Neural progenitor cell (in vitro differentiated cells): ENCODE measurements around the gene ZNF835.

Experiments
- CTCF ChIP-seq: fragments of 200-600 bp; sonication (generic); IDR thresholded peaks from 2 replicates; pipeline ENCODE4 v1.5.1; 2017; ENCODE audit warnings: antibody characterized with exemption, mild to moderate bottlenecking
- EZH2 ChIP-seq: fragments of 200-600 bp; sonication (generic); IDR thresholded peaks from 2 replicates; pipeline ENCODE4 v1.6.1; 2017; ENCODE audit warnings: antibody characterized with exemption, mild to moderate bottlenecking, moderate library complexity
- EZH2phosphoT487 ChIP-seq: fragments of 200-600 bp; sonication (generic); IDR thresholded peaks from 2 replicates; pipeline ENCODE4 v1.6.1; 2017; ENCODE audit warnings: antibody characterized with exemption

DNA sequence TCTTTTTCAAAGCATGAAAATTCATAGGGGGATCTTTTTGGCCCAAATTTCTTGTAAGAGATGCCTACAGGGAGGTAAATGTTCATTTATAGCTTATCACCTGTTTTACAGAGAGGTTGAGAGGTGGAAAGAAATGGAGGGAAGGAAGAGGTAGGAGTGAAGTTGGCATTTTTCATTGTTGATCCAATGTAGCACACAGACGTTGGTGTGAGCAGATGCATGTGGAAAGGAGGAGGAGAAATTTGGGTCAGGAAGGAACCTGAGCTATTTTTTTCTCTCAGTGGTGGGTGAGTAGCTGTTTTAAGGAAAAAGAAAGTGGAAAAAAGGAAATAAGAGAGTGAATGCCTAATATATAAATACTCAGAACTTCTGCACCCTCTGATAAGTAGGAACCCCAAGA lies 38.5 kb downstream of the ZNF835 start:
- no peak for TF ChIP-seq CTCF
- no peak for TF ChIP-seq EZH2phosphoT487
- no peak for TF ChIP-seq EZH2
